Stimulated activated memory B cell treated with anti-CD40 and anti-IgM and Interleukin-4, amounts not matched to agents 10 μg/mL and 1 μg/mL and 100 μg/mL, for 72 hours (primary cell): ENCODE results near the gene KCND1.

Experiments
- ATAC-seq: fragments of 150-1000 bp; cut with Tn5 transposase; 2 replicates; pipeline ENCODE4 v1.10.0; 2021
- H3K27ac Mint-ChIP-seq: one replicate; pipeline ENCODE4 v1.8.0; 2022; ENCODE audit warnings: mild to moderate bottlenecking, mixed read lengths
- H3K27me3 Mint-ChIP-seq: one replicate; pipeline ENCODE4 v1.8.0; 2022; ENCODE audit warnings: mixed read lengths
- H3K36me3 Mint-ChIP-seq: one replicate; pipeline ENCODE4 v1.8.0; 2022; ENCODE audit warnings: mixed read lengths
- H3K4me1 Mint-ChIP-seq: one replicate; pipeline ENCODE4 v1.8.0; 2022; ENCODE audit warnings: mixed read lengths
- H3K4me3 Mint-ChIP-seq: one replicate; pipeline ENCODE4 v1.8.0; 2022; ENCODE audit warnings: mild to moderate bottlenecking, moderate library complexity, mixed read lengths
- H3K9me3 Mint-ChIP-seq: one replicate; pipeline ENCODE4 v1.8.0; 2022; ENCODE audit warnings: mixed read lengths

KCND1 gene

GRCh38 chrX:48971249-48972219 is at the start of gene KCND1:
Gene KCND1, minus strand, starts transcription at chrX:48971844. Its CDS starts 1,573 bp downstream, at chrX:48970271.
- H3K27ac Mint-ChIP-seq, result peak within 1 kb of the TSS; percentile 31
- peaks cover 29% of the 10 kb centered on the region for H3K4me1 Mint-ChIP-seq
- H3K9me3 Mint-ChIP-seq, result no peaks in the 10 kb centered on the region
- peak within 1 kb of the TSS; percentile 50 for H3K4me3 Mint-ChIP-seq
- H3K36me3 Mint-ChIP-seq, result peaks cover 27% of the 10 kb centered on the region
- H3K27me3 Mint-ChIP-seq, result no peaks in the 10 kb centered on the region
- peak; percentile 45 for ATAC-seq

- Mint-ChIP-seq H3K4me1 (no peaks in the 10 kb centered on the region), H3K27ac (no peak overlapping the region), H3K4me3 (no peak overlapping the region), H3K27me3 (no peaks in the 10 kb centered on the region), H3K36me3 (peaks cover 4% of the 10 kb centered on the region), H3K9me3 (no peaks in the 10 kb centered on the region)
- ATAC-seq, result no peak
Measured at GRCh38 chrX:49019599-49020249, 48.1 kb upstream of the KCND1 start.

- H3K9me3 Mint-ChIP-seq, result no peaks in the 10 kb centered on the region
- H3K27me3 Mint-ChIP-seq, result no peaks in the 10 kb centered on the region
- no peaks in the 10 kb centered on the region for H3K36me3 Mint-ChIP-seq
- ATAC-seq, result no peak
- H3K27ac Mint-ChIP-seq, result no peak overlapping the region
- no peaks in the 10 kb centered on the region for H3K4me1 Mint-ChIP-seq
- no peak overlapping the region for H3K4me3 Mint-ChIP-seq
Measured at GRCh38 chrX:49019050-49019449, 47.4 kb upstream of the KCND1 start.

GRCh38 chrX:49003696-49004095 is 32.1 kb upstream of the KCND1 start:
- Mint-ChIP-seq H3K4me3 (no peak overlapping the region), H3K36me3 (peaks cover 21% of the 10 kb centered on the region), H3K27me3 (no peaks in the 10 kb centered on the region), H3K9me3 (no peaks in the 10 kb centered on the region), H3K27ac (no peak overlapping the region), H3K4me1 (peaks cover 21% of the 10 kb centered on the region)
- ATAC-seq, result no peak

GRCh38 chrX:49002091-49002935 is 30.7 kb upstream of the KCND1 start, which contains the start of gene GRIPAP1:
Gene GRIPAP1, minus strand, starts transcription at chrX:49002264. Its CDS starts 35 bp downstream, at chrX:49002229.
- peaks cover 34% of the 10 kb centered on the region for H3K36me3 Mint-ChIP-seq
- ATAC-seq, result peak; percentile 93
- peak within 1 kb of the TSS; percentile 98 for H3K4me3 Mint-ChIP-seq
- peaks cover 35% of the 10 kb centered on the region for H3K4me1 Mint-ChIP-seq
- H3K9me3 Mint-ChIP-seq, result peaks cover 2% of the 10 kb centered on the region
- peak within 1 kb of the TSS; percentile 97 for H3K27ac Mint-ChIP-seq
- no peaks in the 10 kb centered on the region for H3K27me3 Mint-ChIP-seq

GRCh38 chrX:49001521-49002090 is 30.0 kb upstream of the KCND1 start:
- peaks cover 3% of the 10 kb centered on the region for H3K9me3 Mint-ChIP-seq
- H3K27me3 Mint-ChIP-seq, result no peaks in the 10 kb centered on the region
- peak; percentile 73 for ATAC-seq

GRCh38 chrX:49000636-49001035 is 29.0 kb upstream of the KCND1 start:
- peak overlapping the region; percentile 98 for H3K4me3 Mint-ChIP-seq
- no peaks in the 10 kb centered on the region for H3K27me3 Mint-ChIP-seq
- H3K27ac Mint-ChIP-seq, result no peak overlapping the region
- H3K4me1 Mint-ChIP-seq, result peaks cover 39% of the 10 kb centered on the region
- peaks cover 40% of the 10 kb centered on the region for H3K36me3 Mint-ChIP-seq
- H3K9me3 Mint-ChIP-seq, result peaks cover 3% of the 10 kb centered on the region
- ATAC-seq, result no peak

More at GRCh38 chrX:49001521-49002090, 30.0 kb upstream of the KCND1 start:
- peak overlapping the region; percentile 97 for H3K27ac Mint-ChIP-seq
- peaks cover 40% of the 10 kb centered on the region for H3K36me3 Mint-ChIP-seq
- peak overlapping the region; percentile 98 for H3K4me3 Mint-ChIP-seq
- H3K4me1 Mint-ChIP-seq, result peaks cover 39% of the 10 kb centered on the region

- peaks cover 3% of the 10 kb centered on the region for H3K9me3 Mint-ChIP-seq
- no peak overlapping the region for H3K4me3 Mint-ChIP-seq
- no peaks in the 10 kb centered on the region for H3K27me3 Mint-ChIP-seq
- ATAC-seq, result no peak
- H3K4me1 Mint-ChIP-seq, result peaks cover 39% of the 10 kb centered on the region
- no peak overlapping the region for H3K27ac Mint-ChIP-seq
- H3K36me3 Mint-ChIP-seq, result peaks cover 46% of the 10 kb centered on the region
Measured at GRCh38 chrX:48999030-48999429, 27.4 kb upstream of the KCND1 start.

GRCh38 chrX:48998391-48998790 is 26.7 kb upstream of the KCND1 start:
- no peak for ATAC-seq
- Mint-ChIP-seq H3K36me3 (peaks cover 50% of the 10 kb centered on the region), H3K27ac (no peak overlapping the region)

GRCh38 chrX:48997865-48998264 is 26.2 kb upstream of the KCND1 start:
- Mint-ChIP-seq H3K27ac (peak overlapping the region; percentile 28), H3K36me3 (peaks cover 55% of the 10 kb centered on the region), H3K9me3 (peaks cover 3% of the 10 kb centered on the region), H3K4me1 (peaks cover 39% of the 10 kb centered on the region), H3K27me3 (no peaks in the 10 kb centered on the region), H3K4me3 (no peak overlapping the region)
- ATAC-seq, result no peak

More at GRCh38 chrX:48998391-48998790, 26.7 kb upstream of the KCND1 start:
- Mint-ChIP-seq H3K9me3 (peaks cover 3% of the 10 kb centered on the region), H3K27me3 (no peaks in the 10 kb centered on the region), H3K4me3 (no peak overlapping the region), H3K4me1 (peaks cover 39% of the 10 kb centered on the region)

- H3K4me1 Mint-ChIP-seq, result peaks cover 39% of the 10 kb centered on the region
- no peak overlapping the region for H3K4me3 Mint-ChIP-seq
- no peaks in the 10 kb centered on the region for H3K27me3 Mint-ChIP-seq
- peaks cover 59% of the 10 kb centered on the region for H3K36me3 Mint-ChIP-seq
- ATAC-seq, result no peak
- H3K27ac Mint-ChIP-seq, result peak overlapping the region; percentile 28
- peaks cover 3% of the 10 kb centered on the region for H3K9me3 Mint-ChIP-seq
Measured at GRCh38 chrX:48997455-48997854, 25.8 kb upstream of the KCND1 start.

GRCh38 chrX:48996969-48997368 is 25.3 kb upstream of the KCND1 start:
- Mint-ChIP-seq H3K27ac (peak overlapping the region; percentile 28), H3K36me3 (peaks cover 62% of the 10 kb centered on the region), H3K27me3 (no peaks in the 10 kb centered on the region), H3K4me3 (no peak overlapping the region), H3K4me1 (peaks cover 38% of the 10 kb centered on the region), H3K9me3 (peaks cover 3% of the 10 kb centered on the region)
- no peak for ATAC-seq

GRCh38 chrX:48992341-48992740 is 20.7 kb upstream of the KCND1 start:
- H3K27ac Mint-ChIP-seq, result no peak overlapping the region
- H3K36me3 Mint-ChIP-seq, result peaks cover 50% of the 10 kb centered on the region
- H3K9me3 Mint-ChIP-seq, result peaks cover 2% of the 10 kb centered on the region
- H3K4me3 Mint-ChIP-seq, result no peak overlapping the region
- no peak for ATAC-seq
- H3K4me1 Mint-ChIP-seq, result peaks cover 4% of the 10 kb centered on the region
- no peaks in the 10 kb centered on the region for H3K27me3 Mint-ChIP-seq

GRCh38 chrX:48989483-48989882 is 17.8 kb upstream of the KCND1 start:
- Mint-ChIP-seq H3K4me1 (no peaks in the 10 kb centered on the region), H3K9me3 (no peaks in the 10 kb centered on the region), H3K27ac (no peak overlapping the region), H3K27me3 (no peaks in the 10 kb centered on the region), H3K4me3 (no peak overlapping the region), H3K36me3 (peaks cover 49% of the 10 kb centered on the region)
- no peak for ATAC-seq
